ENCODE measurements around the gene NPLOC4.

The NPLOC4 gene

DNA sequence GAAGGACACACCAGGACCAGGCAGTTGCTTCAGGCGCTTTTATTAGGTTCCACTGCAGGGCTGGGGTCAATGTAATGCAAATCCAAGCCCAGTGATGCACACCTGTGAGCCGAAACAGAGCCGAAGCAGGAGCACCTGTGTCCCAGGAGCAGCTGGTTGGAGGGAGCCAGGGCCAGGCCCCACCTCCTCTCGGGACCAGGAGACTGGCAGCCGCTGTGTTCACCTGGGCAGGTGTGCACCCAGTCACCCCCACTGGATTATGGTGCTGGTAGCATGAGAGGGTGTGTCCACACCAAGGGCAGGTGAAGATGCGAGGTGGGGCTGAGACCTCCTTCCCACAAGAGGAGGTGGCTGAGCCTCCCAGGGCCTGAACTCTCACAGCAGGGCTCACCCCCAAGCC is 80.0 kb downstream of the NPLOC4 start:
- H3K27ac Mint-ChIP-seq = no peak overlapping the region
- H3K27me3 Mint-ChIP-seq = no peaks in the 10 kb centered on the region
- no peaks in the 10 kb centered on the region for H3K9me3 Mint-ChIP-seq
- peaks cover 20% of the 10 kb centered on the region for H3K4me1 Mint-ChIP-seq
- no peak overlapping the region for H3K4me3 Mint-ChIP-seq
- peaks cover 7% of the 10 kb centered on the region for H3K36me3 Mint-ChIP-seq

- no peaks in the 10 kb centered on the region for H3K9me3 Mint-ChIP-seq
- peaks cover 24% of the 10 kb centered on the region for H3K4me1 Mint-ChIP-seq
Measured at GRCh38 chr17:81556175-81556691, 80.7 kb downstream of the NPLOC4 start.

GRCh38 chr17:81553616-81554181 is 83.2 kb downstream of the NPLOC4 start:
- Mint-ChIP-seq H3K36me3 (no peaks in the 10 kb centered on the region), H3K4me3 (peak overlapping the region; percentile 90), H3K27me3 (no peaks in the 10 kb centered on the region), H3K27ac (peak overlapping the region; percentile 86), H3K9me3 (no peaks in the 10 kb centered on the region), H3K4me1 (peaks cover 40% of the 10 kb centered on the region)

More at GRCh38 chr17:81556175-81556691, 80.7 kb downstream of the NPLOC4 start:
- peaks cover 5% of the 10 kb centered on the region for H3K36me3 Mint-ChIP-seq
- no peak overlapping the region for H3K27ac Mint-ChIP-seq
- no peaks in the 10 kb centered on the region for H3K27me3 Mint-ChIP-seq
- no peak overlapping the region for H3K4me3 Mint-ChIP-seq

DNA sequence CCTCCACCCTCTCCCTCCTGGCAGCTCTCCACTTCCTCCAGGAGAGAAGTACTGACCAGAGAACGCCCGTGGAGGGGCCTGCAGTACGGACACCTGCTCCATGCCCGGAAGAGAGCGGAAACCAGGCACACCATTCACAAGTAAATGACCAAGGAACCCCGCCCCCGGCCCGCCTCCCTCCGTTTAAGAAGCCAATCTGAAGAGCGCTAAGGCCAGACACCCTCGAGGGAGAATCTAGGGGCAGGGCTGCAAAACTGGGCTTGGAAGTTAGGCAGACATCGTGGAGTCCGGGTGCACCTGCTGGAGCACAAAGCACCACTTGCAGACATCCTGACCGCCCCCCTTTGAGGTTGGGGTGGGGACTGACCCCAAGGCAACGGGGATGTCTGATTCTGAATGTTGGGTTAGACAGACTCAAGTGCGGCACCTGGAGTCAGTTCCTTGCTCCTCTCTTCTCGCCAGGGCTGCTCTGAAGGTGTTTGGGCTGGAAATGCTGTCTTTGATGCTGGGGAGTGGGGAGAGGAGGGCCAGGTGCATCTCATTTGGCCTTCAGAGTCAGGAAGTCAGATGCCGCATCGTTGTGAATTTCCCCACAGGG is 83.8 kb downstream of the NPLOC4 start:
- no peaks in the 10 kb centered on the region for H3K27me3 Mint-ChIP-seq
- H3K9me3 Mint-ChIP-seq = no peaks in the 10 kb centered on the region
- peak overlapping the region; percentile 86 for H3K27ac Mint-ChIP-seq
- H3K4me3 Mint-ChIP-seq = peak overlapping the region; percentile 90
- peaks cover 40% of the 10 kb centered on the region for H3K4me1 Mint-ChIP-seq
- no peaks in the 10 kb centered on the region for H3K36me3 Mint-ChIP-seq

DNA sequence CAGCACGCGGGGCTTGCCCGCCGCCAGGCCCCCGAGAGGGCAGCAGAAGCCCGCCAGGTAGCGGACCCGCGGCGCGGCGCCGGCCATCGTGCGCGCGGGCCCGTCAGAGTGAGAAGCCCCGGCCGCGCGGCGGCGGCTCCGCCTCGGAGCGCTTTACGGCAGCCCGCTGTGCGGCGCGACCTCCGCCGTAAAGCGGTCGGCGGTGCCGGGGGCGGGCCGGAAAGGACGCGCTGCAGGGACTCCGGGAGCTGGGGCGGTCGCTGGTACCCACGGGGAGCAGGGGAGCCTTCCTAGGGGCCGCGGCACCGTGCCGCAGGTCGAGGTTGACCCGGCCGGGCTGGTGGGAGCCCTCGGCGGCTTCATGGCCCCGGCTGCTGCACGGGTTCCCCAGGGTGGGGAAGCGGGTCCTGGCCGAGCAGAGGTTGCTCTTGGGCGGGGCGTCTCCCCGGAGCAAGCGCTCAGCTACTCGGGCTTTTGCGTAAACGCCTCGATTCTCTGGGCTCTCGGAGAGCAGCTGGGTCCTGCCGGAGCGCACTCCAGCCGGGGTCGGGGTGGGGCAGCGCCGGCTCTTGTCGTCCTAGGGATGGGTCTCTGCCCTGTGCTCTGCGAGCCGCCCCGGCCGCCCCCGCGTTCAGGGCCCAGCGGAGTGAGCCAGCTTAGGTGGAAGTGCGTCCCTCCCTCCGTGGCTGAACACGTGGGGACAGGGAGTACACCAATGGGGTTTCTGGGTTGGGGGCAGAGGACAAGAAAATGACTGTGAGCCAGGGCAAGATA is 84.5 kb downstream of the NPLOC4 start, which contains the start of gene FAAP100:
TSS of gene FAAP100 (minus strand) at position 110 of the 774 bp plus-strand sequence. CDS start at position 87, 23 bp downstream.
- H3K9me3 Mint-ChIP-seq = no peaks in the 10 kb centered on the region
- no peaks in the 10 kb centered on the region for H3K36me3 Mint-ChIP-seq
- H3K27me3 Mint-ChIP-seq = no peaks in the 10 kb centered on the region
- peak within 1 kb of the TSS; percentile 92 for H3K4me3 Mint-ChIP-seq
- peaks cover 40% of the 10 kb centered on the region for H3K4me1 Mint-ChIP-seq
- peak within 1 kb of the TSS; percentile 86 for H3K27ac Mint-ChIP-seq

- H3K27ac Mint-ChIP-seq = peak overlapping the region; percentile 65
- H3K36me3 Mint-ChIP-seq = no peaks in the 10 kb centered on the region
- no peaks in the 10 kb centered on the region for H3K9me3 Mint-ChIP-seq
- no peaks in the 10 kb centered on the region for H3K27me3 Mint-ChIP-seq
- H3K4me3 Mint-ChIP-seq = peak overlapping the region; percentile 92
- H3K4me1 Mint-ChIP-seq = peaks cover 40% of the 10 kb centered on the region
Measured at GRCh38 chr17:81551458-81552243, 85.3 kb downstream of the NPLOC4 start.

DNA sequence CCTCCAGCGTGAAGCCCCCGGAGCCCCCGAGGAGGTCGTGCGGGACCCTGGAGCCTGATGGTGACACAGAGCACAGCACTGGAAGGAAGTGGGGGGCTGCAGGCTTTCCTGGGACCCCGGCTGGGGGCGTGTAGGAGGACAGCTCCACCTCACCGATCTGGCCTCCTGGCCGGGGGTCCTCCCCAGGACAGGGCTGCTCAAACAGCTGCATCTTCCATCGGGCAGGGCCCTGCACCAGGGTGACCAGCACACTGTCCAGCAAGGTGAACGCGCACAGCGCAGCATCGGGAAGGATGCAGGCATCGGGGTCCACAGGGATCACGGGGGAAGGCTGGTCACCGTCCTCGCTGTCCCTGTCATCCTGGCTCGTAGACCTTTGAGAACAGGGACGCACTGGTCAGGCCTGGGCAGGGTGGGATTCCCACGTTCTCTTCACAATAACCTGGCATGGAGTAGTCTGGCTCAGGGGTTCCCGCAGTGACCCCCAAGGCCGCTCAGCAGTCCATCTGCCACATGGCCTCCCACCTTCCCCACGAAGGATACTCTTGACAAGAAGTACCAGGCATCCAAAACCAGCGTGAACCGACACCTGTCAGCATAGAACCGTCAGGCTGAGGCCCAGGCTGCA is 86.0 kb downstream of the NPLOC4 start:
- no peaks in the 10 kb centered on the region for H3K9me3 Mint-ChIP-seq
- no peak overlapping the region for H3K27ac Mint-ChIP-seq
- peaks cover 5% of the 10 kb centered on the region for H3K36me3 Mint-ChIP-seq
- peak overlapping the region; percentile 92 for H3K4me3 Mint-ChIP-seq
- H3K4me1 Mint-ChIP-seq = peaks cover 40% of the 10 kb centered on the region
- no peaks in the 10 kb centered on the region for H3K27me3 Mint-ChIP-seq

DNA sequence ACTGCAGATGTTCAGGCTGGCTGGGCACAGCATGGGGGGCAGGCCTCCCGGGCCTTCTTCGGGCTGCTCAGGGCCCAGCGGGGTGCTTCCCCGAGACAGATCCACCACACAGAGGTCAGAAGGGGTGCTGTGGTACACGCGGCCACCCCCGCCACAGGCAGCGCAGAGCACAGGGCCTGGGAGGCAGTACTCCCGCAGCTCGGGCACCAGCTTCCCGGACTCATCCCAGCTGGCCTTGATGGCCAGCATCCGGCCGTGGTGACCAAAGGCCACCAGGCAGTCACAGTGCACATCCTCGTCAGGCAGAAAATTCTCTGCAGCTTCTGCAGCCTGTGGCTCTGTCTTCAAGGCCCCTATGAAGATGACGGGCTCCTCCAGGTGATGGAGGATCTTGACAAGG is 86.6 kb downstream of the NPLOC4 start:
- no peak overlapping the region for H3K27ac Mint-ChIP-seq
- H3K27me3 Mint-ChIP-seq = no peaks in the 10 kb centered on the region

GRCh38 chr17:81549826-81550225 is 87.1 kb downstream of the NPLOC4 start:
- Mint-ChIP-seq H3K27ac (no peak overlapping the region), H3K4me1 (peaks cover 40% of the 10 kb centered on the region), H3K9me3 (no peaks in the 10 kb centered on the region), H3K36me3 (peaks cover 5% of the 10 kb centered on the region), H3K4me3 (peak overlapping the region; percentile 92), H3K27me3 (no peaks in the 10 kb centered on the region)

More for the DNA sequence above, 86.6 kb downstream of the NPLOC4 start:
- H3K36me3 Mint-ChIP-seq = peaks cover 5% of the 10 kb centered on the region
- H3K4me3 Mint-ChIP-seq = peak overlapping the region; percentile 92
- peaks cover 40% of the 10 kb centered on the region for H3K4me1 Mint-ChIP-seq
- no peaks in the 10 kb centered on the region for H3K9me3 Mint-ChIP-seq

- H3K36me3 Mint-ChIP-seq = peaks cover 5% of the 10 kb centered on the region
- H3K27me3 Mint-ChIP-seq = no peaks in the 10 kb centered on the region
- peak overlapping the region; percentile 92 for H3K4me3 Mint-ChIP-seq
- no peak overlapping the region for H3K27ac Mint-ChIP-seq
- peaks cover 36% of the 10 kb centered on the region for H3K4me1 Mint-ChIP-seq
- H3K9me3 Mint-ChIP-seq = no peaks in the 10 kb centered on the region
Measured at GRCh38 chr17:81549031-81549557, 87.8 kb downstream of the NPLOC4 start.

- no peaks in the 10 kb centered on the region for H3K9me3 Mint-ChIP-seq
- H3K27me3 Mint-ChIP-seq = no peaks in the 10 kb centered on the region
- H3K4me3 Mint-ChIP-seq = no peak overlapping the region
- peaks cover 5% of the 10 kb centered on the region for H3K36me3 Mint-ChIP-seq
- no peak overlapping the region for H3K27ac Mint-ChIP-seq
- H3K4me1 Mint-ChIP-seq = peaks cover 24% of the 10 kb centered on the region
Measured at GRCh38 chr17:81547614-81547982, 89.3 kb downstream of the NPLOC4 start.

DNA sequence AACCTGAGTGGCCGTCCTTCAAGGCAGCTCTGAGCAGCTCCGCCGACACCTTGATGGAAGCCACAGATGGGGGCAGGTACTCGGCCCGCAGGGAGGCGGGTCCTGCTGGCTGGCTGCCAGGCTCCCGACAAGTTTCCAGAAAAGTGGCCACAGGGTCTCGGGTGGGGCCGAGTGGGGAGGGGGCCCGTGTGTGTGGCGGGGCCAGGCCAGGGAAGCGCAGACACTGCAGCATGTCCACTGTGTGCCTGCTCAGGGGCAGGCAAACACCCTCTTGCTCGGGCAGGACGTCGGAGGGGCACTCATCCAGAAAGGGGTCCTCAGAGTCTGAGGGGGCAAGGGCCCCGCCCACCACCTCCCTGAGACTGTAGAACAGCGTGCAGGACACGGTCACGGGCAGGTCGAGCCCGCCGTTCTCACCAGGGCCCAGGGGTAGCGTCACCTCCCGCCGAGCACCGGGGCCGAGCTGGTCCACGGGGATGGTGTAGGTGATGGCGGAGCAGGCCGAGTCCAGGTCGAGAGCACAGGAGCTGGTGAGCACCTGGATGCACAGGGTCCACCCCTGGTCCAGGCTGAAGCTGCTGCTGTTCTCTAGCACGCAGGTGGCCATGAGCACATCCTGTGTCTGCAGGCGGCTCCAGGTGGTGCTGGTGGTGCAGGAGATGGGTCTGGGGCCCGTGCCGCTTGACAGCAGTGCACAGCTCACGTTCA is 89.9 kb downstream of the NPLOC4 start:
- Mint-ChIP-seq H3K27ac (no peak overlapping the region), H3K27me3 (no peaks in the 10 kb centered on the region), H3K36me3 (peaks cover 5% of the 10 kb centered on the region), H3K9me3 (no peaks in the 10 kb centered on the region), H3K4me1 (peaks cover 24% of the 10 kb centered on the region), H3K4me3 (no peak overlapping the region)

GRCh38 chr17:81545160-81545949 is 91.6 kb downstream of the NPLOC4 start:
- peaks cover 13% of the 10 kb centered on the region for H3K4me1 Mint-ChIP-seq
- H3K4me3 Mint-ChIP-seq = no peak overlapping the region
- H3K9me3 Mint-ChIP-seq = no peaks in the 10 kb centered on the region
- no peak overlapping the region for H3K27ac Mint-ChIP-seq
- H3K36me3 Mint-ChIP-seq = peaks cover 5% of the 10 kb centered on the region
- H3K27me3 Mint-ChIP-seq = no peaks in the 10 kb centered on the region

All from activated naive CD4-positive, alpha-beta T cell treated with anti-CD3 and anti-CD28 coated beads, Interleukin-2, amount 50 U/mL, for 24 hours (primary cell).